IPS DF 4.7 (cell line): Measurements from ENCODE around the gene ABCB11.
"Not testable (repeated sequence)": the region's sequence is repeated elsewhere in the genome, so short reads cannot be mapped to it uniquely, and the experiment has no call there.

Source experiments
- DNase-seq: peaks from one replicate; pipeline ENCODE4 v3.0.0-alpha.2; 2013; ENCODE audit warnings: low spot score; ENCODE audit errors: extremely low read depth

ABCB11 gene

GRCh38 chr2:168939061-168939460 lies 92.1 kb downstream of the ABCB11 start:
- DNase-seq: no peak

- no peak for DNase-seq
These were observed 95.1 kb downstream of the ABCB11 start for GRCh38 chr2:168935810-168936581.

- no peak for DNase-seq
These were observed 96.3 kb downstream of the ABCB11 start for GRCh38 chr2:168934826-168935225.

GRCh38 chr2:168932174-168932573 lies 99.0 kb downstream of the ABCB11 start:
- not testable (repeated sequence) for DNase-seq

- no peak for DNase-seq
These were observed 100.9 kb downstream of the ABCB11 start for GRCh38 chr2:168930242-168930641.

- DNase-seq: no peak
These were observed 102.1 kb downstream of the ABCB11 start for GRCh38 chr2:168929031-168929430.

GRCh38 chr2:168928113-168928831 lies 102.9 kb downstream of the ABCB11 start:
- no peak for DNase-seq

GRCh38 chr2:168926621-168927386 lies 104.3 kb downstream of the ABCB11 start:
- no peak for DNase-seq

- no peak for DNase-seq
These were observed 110.5 kb downstream of the ABCB11 start for GRCh38 chr2:168920504-168921157.

- DNase-seq: no peak
These were observed 114.8 kb downstream of the ABCB11 start for GRCh38 chr2:168916331-168916675.

GRCh38 chr2:168915441-168916330 lies 115.4 kb downstream of the ABCB11 start:
- no peak for DNase-seq

GRCh38 chr2:168913495-168913894 lies 117.6 kb downstream of the ABCB11 start:
- no peak for DNase-seq

GRCh38 chr2:168912901-168913369 lies 118.2 kb downstream of the ABCB11 start:
- DNase-seq: no peak

- DNase-seq: no peak
These were observed 118.7 kb downstream of the ABCB11 start for GRCh38 chr2:168912466-168912865.

- no peak for DNase-seq
These were observed 120.8 kb downstream of the ABCB11 start for GRCh38 chr2:168910330-168910729.

- no peak for DNase-seq
These were observed 123.0 kb downstream of the ABCB11 start for GRCh38 chr2:168907940-168908662.

- no peak for DNase-seq
These were observed 126.8 kb downstream of the ABCB11 start for GRCh38 chr2:168904358-168904757.

GRCh38 chr2:168903888-168904287 lies 127.2 kb downstream of the ABCB11 start:
- no peak for DNase-seq

- no peak for DNase-seq
These were observed 130.1 kb downstream of the ABCB11 start, which contains the start of gene G6PC2 for GRCh38 chr2:168901003-168901402. TSS of gene G6PC2 (plus strand) at chr2:168901291. CDS start at chr2:168901332, 41 bp downstream.

GRCh38 chr2:168897449-168897848 lies 133.7 kb downstream of the ABCB11 start:
- DNase-seq: no peak
